NT2/D1 (cell line): ENCODE data around the gene PHC3.
"Not testable (repeated sequence)": the region's sequence is repeated elsewhere in the genome, so short reads cannot be mapped to it uniquely, and the experiment has no call there.

Experiments used
- DNase-seq: peaks from one replicate; pipeline ENCODE4 v3.0.0-alpha.2; 2011; ENCODE audit warnings: low read depth, low spot score
- H3K27me3 ChIP-seq: 2 replicates; pipeline ENCODE4 v1.6.0; 2011; ENCODE audit warnings: mild to moderate bottlenecking; ENCODE audit not compliant: insufficient read length, insufficient read depth
- H3K36me3 ChIP-seq: 2 replicates; pipeline ENCODE4 v1.6.1; 2011; ENCODE audit warnings: mild to moderate bottlenecking, low read length, mixed read lengths; ENCODE audit not compliant: insufficient read depth, insufficient read length
- H3K4me1 ChIP-seq: 2 replicates; pipeline ENCODE4 v1.5.1; 2011; ENCODE audit not compliant: insufficient read depth, insufficient read length
- H3K4me3 ChIP-seq: 2 replicates; pipeline ENCODE4 v1.5.1; 2011; ENCODE audit warnings: low read depth; ENCODE audit not compliant: insufficient read length
- H3K9ac ChIP-seq: 2 replicates; pipeline ENCODE4 v1.6.0; 2011; ENCODE audit warnings: low read depth; ENCODE audit not compliant: insufficient read length
- H3K9me3 ChIP-seq: 2 replicates; pipeline ENCODE4 v1.5.1; 2011; ENCODE audit warnings: mild to moderate bottlenecking, low read length; ENCODE audit not compliant: insufficient read depth
- SUZ12 ChIP-seq: IDR thresholded peaks from 2 replicates; pipeline ENCODE4 v1.6.1; 2011; ENCODE audit not compliant: insufficient read length, insufficient read depth; ENCODE audit errors: extremely low read depth
- YY1 ChIP-seq: IDR thresholded peaks from 2 replicates; pipeline ENCODE4 v1.6.1; 2011; ENCODE audit not compliant: insufficient read length, insufficient read depth
- ZNF274 ChIP-seq: IDR thresholded peaks from 2 replicates; pipeline ENCODE4 v1.6.1; 2011; ENCODE audit warnings: mild to moderate bottlenecking, low read depth, low read length

The PHC3 gene

GRCh38 chr3:170128259-170128976, 53.1 kb downstream of the PHC3 start:
- Histone ChIP-seq H3K4me3 (no peak overlapping the region), H3K36me3 (peaks cover 51% of the 10 kb centered on the region), H3K9me3 (no peaks in the 10 kb centered on the region; the same call in 1 of the 2 replicates), H3K4me1 (no peaks in the 10 kb centered on the region), H3K27me3 (no peaks in the 10 kb centered on the region), H3K9ac (no peak overlapping the region)
- no peak for TF ChIP-seq YY1
- no peak for TF ChIP-seq SUZ12
- no peak for DNase-seq

- Histone ChIP-seq H3K4me3 (no peak overlapping the region), H3K4me1 (no peaks in the 10 kb centered on the region), H3K36me3 (peaks cover 75% of the 10 kb centered on the region), H3K9ac (no peak overlapping the region), H3K27me3 (no peaks in the 10 kb centered on the region), H3K9me3 (no peaks in the 10 kb centered on the region)
- no peak for DNase-seq
- TF ChIP-seq YY1 (no peak), SUZ12 (no peak), ZNF274 (no peak)
Measured at GRCh38 chr3:170117134-170117533, 64.4 kb downstream of the PHC3 start.

DNA sequence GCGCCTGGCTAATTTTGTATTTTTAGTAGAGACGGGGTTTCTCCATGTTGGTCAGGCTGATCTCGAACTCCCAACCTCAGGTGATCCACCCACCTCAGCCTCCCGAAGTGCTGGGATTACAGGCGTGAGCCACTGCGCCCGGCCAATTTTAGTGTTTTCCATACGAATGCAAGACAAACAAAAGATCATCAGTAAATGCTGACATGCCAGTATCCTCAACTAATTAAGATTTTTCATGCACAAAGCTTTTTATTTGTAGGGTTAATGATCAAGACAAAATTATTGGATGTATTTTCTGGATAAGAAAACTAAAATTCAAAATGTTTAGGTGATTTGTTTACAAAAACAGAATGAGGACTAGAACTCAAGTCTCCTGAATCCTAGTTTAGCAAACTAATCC, 67.4 kb downstream of the PHC3 start:
- not testable (repeated sequence) for H3K27me3 ChIP-seq, DNase-seq, H3K9ac ChIP-seq, H3K9me3 ChIP-seq, H3K4me3 ChIP-seq, H3K4me1 ChIP-seq
- H3K36me3 ChIP-seq, result peaks cover 68% of the 10 kb centered on the region

DNA sequence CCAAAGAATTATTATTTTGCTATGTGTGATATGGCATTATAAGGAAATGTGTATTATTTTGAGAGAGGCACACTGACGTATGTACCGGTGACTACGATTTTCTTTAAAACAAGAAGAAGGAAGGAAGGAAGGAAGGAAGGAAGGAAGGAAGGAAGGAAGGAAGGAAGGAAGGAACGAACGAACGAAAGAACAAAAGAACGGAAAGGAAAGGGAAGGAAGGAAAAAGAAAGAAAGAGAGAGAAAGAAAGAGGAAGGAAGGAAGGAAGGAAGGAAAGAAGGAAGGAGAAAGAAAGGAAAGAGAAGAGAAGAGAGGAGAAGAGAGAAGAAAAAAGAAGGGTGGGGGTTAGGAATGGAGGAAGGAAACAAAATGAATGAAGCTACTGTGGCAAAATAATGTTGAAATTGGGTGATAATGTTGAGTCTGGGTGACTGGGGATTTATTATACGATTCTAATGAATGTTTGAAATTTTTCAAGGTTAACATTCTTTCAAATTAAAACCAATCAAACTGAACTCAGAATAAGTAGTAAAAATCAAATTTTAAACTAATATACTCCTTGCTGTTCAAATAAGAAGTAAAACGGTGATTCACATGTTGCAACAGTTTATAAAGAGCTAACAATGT, 70.3 kb downstream of the PHC3 start:
- H3K36me3 ChIP-seq, result peaks cover 76% of the 10 kb centered on the region
- no peak for DNase-seq
- no peak overlapping the region for H3K4me3 ChIP-seq
- no peaks in the 10 kb centered on the region for H3K4me1 ChIP-seq
- no peak overlapping the region for H3K9ac ChIP-seq
- H3K9me3 ChIP-seq, result no peaks in the 10 kb centered on the region
- H3K27me3 ChIP-seq, result no peaks in the 10 kb centered on the region
- TF ChIP-seq YY1 (no peak), SUZ12 (no peak), ZNF274 (no peak)

DNA sequence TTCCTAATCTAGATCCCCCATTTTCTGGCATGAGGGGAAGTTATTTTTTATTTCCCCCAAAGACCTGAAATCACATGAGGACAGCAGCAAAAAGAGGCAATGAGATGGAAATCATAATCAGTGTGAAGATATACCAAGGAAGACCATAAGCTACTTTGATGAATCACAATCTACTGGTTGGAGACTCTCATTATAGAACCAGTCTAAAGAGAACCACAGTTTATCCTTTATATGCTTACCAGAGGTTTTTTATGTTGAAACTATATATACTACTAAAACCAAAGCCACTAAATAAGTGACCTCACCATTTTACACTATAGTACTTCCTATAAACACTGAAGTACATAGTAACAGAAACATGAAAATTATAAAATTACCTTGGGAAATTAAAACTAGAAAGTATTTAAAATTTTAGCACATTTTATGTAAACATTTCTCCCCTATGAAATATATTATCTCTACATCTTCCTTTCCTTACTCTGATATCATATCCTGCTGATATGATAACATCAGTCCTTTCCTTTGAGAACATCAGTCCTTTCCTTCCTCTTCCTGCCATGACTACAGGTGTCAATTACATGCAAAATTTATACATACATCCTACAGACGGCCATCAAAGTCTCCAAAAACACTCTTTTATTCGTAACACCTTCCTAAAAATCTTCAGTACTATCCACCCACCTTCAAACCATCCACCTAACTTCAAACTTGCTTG, 71.8 kb downstream of the PHC3 start:
- Histone ChIP-seq H3K4me1 (no peaks in the 10 kb centered on the region), H3K27me3 (no peaks in the 10 kb centered on the region), H3K36me3 (peaks cover 74% of the 10 kb centered on the region), H3K9ac (no peak overlapping the region), H3K9me3 (no peaks in the 10 kb centered on the region), H3K4me3 (no peak overlapping the region)
- no peak for DNase-seq
- TF ChIP-seq SUZ12 (no peak), YY1 (no peak), ZNF274 (no peak)

DNA sequence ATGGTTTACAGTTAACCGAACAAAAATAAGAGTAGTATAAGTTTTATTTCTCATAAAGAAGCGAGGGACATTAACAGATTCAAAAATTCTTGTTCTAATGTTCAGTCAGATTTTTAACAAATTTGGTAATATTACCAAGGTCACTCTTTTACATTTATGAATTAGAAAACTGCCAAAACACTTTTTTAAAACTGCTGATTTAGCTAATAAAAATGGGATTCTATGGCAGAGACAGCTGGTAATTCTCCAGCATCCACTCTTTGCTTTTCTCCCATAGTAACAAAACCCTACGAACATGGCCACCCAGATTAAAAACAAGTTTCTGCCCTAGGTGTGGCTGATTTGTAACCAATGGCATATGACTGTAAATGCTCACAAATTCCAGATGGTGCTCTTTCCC, 72.6 kb downstream of the PHC3 start:
- H3K36me3 ChIP-seq, result peaks cover 70% of the 10 kb centered on the region
- TF ChIP-seq ZNF274 (no peak), YY1 (no peak)

GRCh38 chr3:170107941-170108340, 73.6 kb downstream of the PHC3 start:
- TF ChIP-seq ZNF274, result no peak
- TF ChIP-seq YY1, result no peak
- no peak for TF ChIP-seq SUZ12
- Histone ChIP-seq H3K4me3 (no peak overlapping the region), H3K4me1 (no peaks in the 10 kb centered on the region), H3K36me3 (peaks cover 70% of the 10 kb centered on the region), H3K9me3 (no peaks in the 10 kb centered on the region), H3K9ac (no peak overlapping the region), H3K27me3 (no peaks in the 10 kb centered on the region)
- no peak for DNase-seq

More for the DNA sequence above, 72.6 kb downstream of the PHC3 start:
- no peaks in the 10 kb centered on the region for H3K4me1 ChIP-seq
- DNase-seq, result no peak
- H3K4me3 ChIP-seq, result no peak overlapping the region
- no peak overlapping the region for H3K9ac ChIP-seq
- no peaks in the 10 kb centered on the region for H3K9me3 ChIP-seq
- no peaks in the 10 kb centered on the region for H3K27me3 ChIP-seq
